Measurements from ENCODE around the gene RAD51B. TPM values are rescaled to one million over a fixed set of nuclear protein-coding genes. Genes with fewer than 3 reads are reported as not detected.

Gene RAD51B
- total RNA-seq, 2 donors from 2014 or later = 42.6 to 50.0 TPM

DNA sequence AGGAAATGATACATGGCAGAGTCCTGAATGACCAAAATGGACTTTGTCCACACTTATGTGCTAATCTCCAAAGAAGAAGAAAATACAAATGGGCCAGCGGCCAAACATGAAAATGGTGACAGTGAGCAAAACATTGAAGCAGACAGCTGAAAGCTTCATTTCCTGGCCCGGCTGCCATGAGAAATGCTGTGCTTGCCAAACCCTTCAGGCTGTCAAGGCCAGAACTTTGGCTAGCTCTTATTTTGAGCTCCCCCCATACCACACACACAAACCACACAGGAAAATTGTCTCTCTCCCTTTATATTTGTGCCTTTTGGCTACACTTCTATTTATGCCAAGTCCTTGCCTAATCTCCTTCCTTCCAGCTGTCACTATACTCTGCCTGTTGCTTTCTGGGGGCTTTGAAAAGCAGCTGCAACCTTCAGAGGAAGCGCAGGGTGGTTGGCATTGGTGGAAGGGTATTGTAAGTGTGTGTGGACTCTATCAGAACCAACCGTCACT is 323.8 kb downstream of the RAD51B start:
- Mint-ChIP-seq H3K4me3 (no peak overlapping the region), H3K4me1 (ENCODE audit: low read depth) (peaks cover 18% of the 10 kb centered on the region), H3K27ac (no peak overlapping the region), H3K27me3 (ENCODE audit: low read depth) (no peaks in the 10 kb centered on the region), H3K36me3 (ENCODE audit: insufficient read depth in 2 of 2) (peaks cover 2 to 5% of the 10 kb centered on the region in 2 donors), H3K9me3 (peaks cover 2 to 3% of the 10 kb centered on the region in 2 donors)
- ATAC-seq (replicated peaks in 1 of 2) (no peak), DNase-seq (no peak)

DNA sequence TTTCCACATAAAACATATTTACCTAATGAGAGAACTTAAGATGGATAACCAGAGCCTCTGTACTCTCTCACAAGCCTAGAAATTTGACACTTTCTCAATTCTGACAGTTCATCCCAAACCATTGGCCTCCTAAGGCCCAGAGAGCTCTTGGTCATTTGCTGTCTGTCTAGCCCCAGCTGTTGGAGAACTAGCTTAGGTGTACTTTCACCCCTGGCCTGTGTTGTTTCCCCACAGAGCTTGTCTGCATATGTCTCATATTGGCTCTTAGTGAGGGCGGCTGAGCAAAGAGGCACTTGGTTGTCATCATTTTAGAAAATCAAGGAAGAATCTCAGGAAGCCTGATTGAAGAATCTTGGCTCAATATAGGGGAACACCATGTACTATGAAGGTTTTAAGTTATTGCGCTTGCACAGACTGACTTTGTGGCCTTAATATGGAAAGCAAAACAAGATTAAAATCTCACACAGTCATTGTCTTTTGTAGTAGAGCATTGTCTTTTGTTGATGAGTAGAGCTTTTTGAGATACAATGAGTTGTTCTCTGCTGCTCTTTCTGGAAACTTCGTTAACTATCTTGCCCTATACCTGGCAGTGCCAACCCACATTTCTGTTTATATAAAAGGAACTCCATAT is 324.6 kb downstream of the RAD51B start:
- no peak for DNase-seq
- H3K27me3 Mint-ChIP-seq (ENCODE audit: low read depth) = no peaks in the 10 kb centered on the region
- peaks cover 4 to 7% of the 10 kb centered on the region in 2 donors for H3K36me3 Mint-ChIP-seq (ENCODE audit: insufficient read depth in 2 of 2)
- peak in 1 of 2 donors; percentile 28 for ATAC-seq (replicated peaks in 1 of 2)
- H3K4me1 Mint-ChIP-seq (ENCODE audit: low read depth) = peaks cover 26% of the 10 kb centered on the region
- H3K4me3 Mint-ChIP-seq = no peak overlapping the region
- peaks cover 3 to 4% of the 10 kb centered on the region in 2 donors for H3K9me3 Mint-ChIP-seq
- peak overlapping the region; percentile 20 for H3K27ac Mint-ChIP-seq

DNA sequence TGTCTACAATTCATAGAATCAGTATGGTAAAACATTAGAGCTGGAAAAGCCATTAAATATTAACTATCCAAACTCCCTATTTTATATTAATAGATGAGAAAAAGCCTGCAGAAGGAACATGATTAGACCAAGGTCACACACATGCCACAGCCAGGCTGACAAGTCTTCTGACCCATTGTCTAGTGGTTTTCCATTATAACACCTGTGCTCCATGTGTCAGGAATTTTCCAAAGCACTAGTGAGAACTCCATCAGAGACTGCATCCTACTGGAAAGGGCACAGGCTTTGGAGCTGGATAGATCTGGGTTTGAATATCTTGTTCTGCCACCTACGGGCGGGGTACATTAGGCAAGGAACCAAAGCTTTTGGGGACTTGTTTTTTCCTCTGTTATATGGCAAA is 325.5 kb downstream of the RAD51B start:
- Mint-ChIP-seq H3K4me3 (no peak overlapping the region), H3K27ac (no peak overlapping the region), H3K36me3 (ENCODE audit: insufficient read depth in 2 of 2) (peaks cover 4 to 7% of the 10 kb centered on the region in 2 donors), H3K4me1 (ENCODE audit: low read depth) (peaks cover 27% of the 10 kb centered on the region), H3K27me3 (ENCODE audit: low read depth) (no peaks in the 10 kb centered on the region), H3K9me3 (peaks cover 3 to 4% of the 10 kb centered on the region in 2 donors)
- DNase-seq (no peak), ATAC-seq (replicated peaks in 1 of 2) (no peak)

DNA sequence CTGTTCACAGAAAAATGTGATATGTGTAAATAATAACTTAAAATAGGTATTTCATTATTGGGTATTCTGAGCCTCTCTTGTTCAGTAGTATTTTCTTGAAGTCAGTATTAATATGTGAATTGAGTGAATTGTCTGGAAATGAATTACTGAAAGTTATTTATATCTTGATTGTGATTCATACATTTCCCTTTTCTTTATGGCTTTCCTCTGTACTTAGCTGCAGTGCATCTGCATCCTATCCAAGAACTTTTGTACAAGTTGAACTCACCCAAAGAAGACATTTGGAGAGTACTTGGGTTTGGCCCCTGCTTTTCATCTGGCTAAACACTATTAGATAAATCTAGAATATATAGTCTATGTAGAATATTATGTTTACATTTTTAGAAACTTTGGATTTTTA is 326.0 kb downstream of the RAD51B start:
- Mint-ChIP-seq H3K27me3 (ENCODE audit: low read depth) (no peaks in the 10 kb centered on the region), H3K4me3 (no peak overlapping the region)

DNA sequence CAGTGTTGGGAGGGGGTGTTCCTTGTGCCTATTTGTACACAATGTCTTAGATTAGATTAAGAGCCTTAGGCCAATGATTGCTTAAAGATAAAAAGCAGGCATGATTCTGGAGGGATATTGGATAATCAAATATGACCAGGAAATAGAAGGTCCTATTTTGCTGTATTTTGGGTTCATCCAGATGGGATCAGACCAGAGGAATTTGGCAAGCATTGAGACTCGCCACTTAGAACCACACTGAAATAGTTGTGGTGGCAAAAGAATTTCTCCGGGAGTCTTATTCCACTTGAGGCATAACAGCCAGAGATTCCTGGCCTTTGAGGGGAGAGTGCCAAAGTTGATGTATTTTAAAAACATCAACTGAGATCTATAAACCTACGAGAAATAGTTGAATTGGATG is 327.2 kb downstream of the RAD51B start:
- H3K27me3 Mint-ChIP-seq (ENCODE audit: low read depth) = no peaks in the 10 kb centered on the region
- no peak overlapping the region for H3K27ac Mint-ChIP-seq
- ATAC-seq (replicated peaks in 1 of 2) = no peak

More for the DNA sequence above, 326.0 kb downstream of the RAD51B start:
- no peak overlapping the region for H3K27ac Mint-ChIP-seq
- H3K36me3 Mint-ChIP-seq (ENCODE audit: insufficient read depth in 2 of 2) = peaks cover 4 to 7% of the 10 kb centered on the region in 2 donors
- DNase-seq (no peak), ATAC-seq (replicated peaks in 1 of 2) (no peak)
- H3K9me3 Mint-ChIP-seq = peaks cover 4 to 5% of the 10 kb centered on the region in 2 donors
- peaks cover 27% of the 10 kb centered on the region for H3K4me1 Mint-ChIP-seq (ENCODE audit: low read depth)

DNA sequence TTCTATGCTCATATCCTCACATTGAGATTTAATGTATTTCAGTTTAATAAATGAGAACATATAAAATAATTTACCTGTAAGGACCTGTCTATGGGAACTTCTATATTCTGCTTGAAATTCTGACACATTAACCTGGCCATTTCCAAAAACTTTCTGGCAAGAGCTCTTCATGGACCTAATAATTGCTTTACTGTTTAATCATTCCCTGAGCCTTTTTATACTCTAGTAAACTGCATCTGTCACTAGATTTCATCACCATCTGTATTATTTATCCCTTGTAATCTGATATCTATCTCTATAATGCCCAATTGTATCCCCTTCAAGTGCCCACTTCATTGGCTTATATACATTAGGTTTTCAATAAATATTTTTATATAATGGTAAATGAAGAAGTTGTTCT is 327.7 kb downstream of the RAD51B start:
- Mint-ChIP-seq H3K9me3 (peaks cover 7 to 14% of the 10 kb centered on the region in 2 donors), H3K27ac (no peak overlapping the region), H3K27me3 (ENCODE audit: low read depth) (no peaks in the 10 kb centered on the region), H3K4me1 (ENCODE audit: low read depth) (peaks cover 20% of the 10 kb centered on the region), H3K36me3 (ENCODE audit: insufficient read depth in 2 of 2) (peaks cover 12% of the 10 kb centered on the region in 2 donors), H3K4me3 (no peak overlapping the region)
- ATAC-seq (replicated peaks in 1 of 2) (no peak), DNase-seq (no peak)

More for the DNA sequence above, 327.2 kb downstream of the RAD51B start:
- peaks cover 22% of the 10 kb centered on the region for H3K4me1 Mint-ChIP-seq (ENCODE audit: low read depth)
- peaks cover 7 to 12% of the 10 kb centered on the region in 2 donors for H3K9me3 Mint-ChIP-seq
- no peak for DNase-seq
- peaks cover 9 to 11% of the 10 kb centered on the region in 2 donors for H3K36me3 Mint-ChIP-seq (ENCODE audit: insufficient read depth in 2 of 2)
- no peak overlapping the region for H3K4me3 Mint-ChIP-seq

DNA sequence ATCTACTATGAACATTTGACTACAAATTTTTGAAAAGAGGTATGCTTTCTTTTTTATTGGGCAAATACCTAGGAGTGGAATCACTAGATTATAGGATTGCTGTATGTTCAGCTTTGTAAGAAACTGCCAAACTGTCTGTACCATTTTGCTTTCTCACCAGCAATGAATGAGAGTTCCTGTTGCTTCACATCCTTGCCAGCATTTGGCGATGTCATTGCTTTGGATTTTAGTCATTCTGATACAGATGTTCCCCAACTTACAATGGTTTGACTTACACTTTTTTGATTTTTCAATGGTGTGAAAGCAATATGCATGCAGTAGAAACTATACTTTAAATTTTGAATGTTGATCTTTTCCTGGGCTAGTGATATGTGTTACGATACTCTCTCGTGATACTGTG is 328.7 kb downstream of the RAD51B start:
- Mint-ChIP-seq H3K27ac (no peak overlapping the region), H3K4me3 (no peak overlapping the region), H3K27me3 (ENCODE audit: low read depth) (no peaks in the 10 kb centered on the region), H3K9me3 (peaks cover 8 to 18% of the 10 kb centered on the region in 2 donors), H3K36me3 (ENCODE audit: insufficient read depth in 2 of 2) (peaks cover 12 to 15% of the 10 kb centered on the region in 2 donors), H3K4me1 (ENCODE audit: low read depth) (peaks cover 20% of the 10 kb centered on the region)
- ATAC-seq (replicated peaks in 1 of 2) = peak; percentile 59 to 64
- peak; percentile 19 to 31 for DNase-seq

DNA sequence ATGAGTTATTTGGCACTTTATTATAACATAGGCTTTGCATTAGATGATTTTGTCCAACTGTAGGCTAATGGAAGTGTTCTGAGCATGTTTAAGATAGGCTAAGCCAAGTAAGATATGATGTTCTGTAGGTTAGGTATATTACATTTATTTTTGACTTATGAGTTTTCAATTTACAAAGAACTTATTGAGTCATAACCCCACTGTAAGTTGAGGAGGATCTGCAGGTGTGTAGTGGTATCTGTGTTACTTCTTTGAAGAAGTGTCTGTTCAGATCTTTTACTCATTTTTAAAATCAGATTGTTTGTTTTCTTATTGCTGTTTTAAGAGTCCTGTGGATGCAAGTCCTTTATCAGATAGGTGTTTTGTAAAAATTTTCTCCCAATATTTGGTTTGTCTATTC is 329.2 kb downstream of the RAD51B start:
- ATAC-seq (replicated peaks in 1 of 2) (peak; percentile 60), DNase-seq (no peak)
- H3K27me3 Mint-ChIP-seq (ENCODE audit: low read depth) = no peaks in the 10 kb centered on the region
- H3K4me1 Mint-ChIP-seq (ENCODE audit: low read depth) = peaks cover 18% of the 10 kb centered on the region
- H3K27ac Mint-ChIP-seq = no peak overlapping the region
- peaks cover 8 to 19% of the 10 kb centered on the region in 2 donors for H3K9me3 Mint-ChIP-seq
- H3K4me3 Mint-ChIP-seq = no peak overlapping the region
- peaks cover 12 to 19% of the 10 kb centered on the region in 2 donors for H3K36me3 Mint-ChIP-seq (ENCODE audit: insufficient read depth in 2 of 2)

DNA sequence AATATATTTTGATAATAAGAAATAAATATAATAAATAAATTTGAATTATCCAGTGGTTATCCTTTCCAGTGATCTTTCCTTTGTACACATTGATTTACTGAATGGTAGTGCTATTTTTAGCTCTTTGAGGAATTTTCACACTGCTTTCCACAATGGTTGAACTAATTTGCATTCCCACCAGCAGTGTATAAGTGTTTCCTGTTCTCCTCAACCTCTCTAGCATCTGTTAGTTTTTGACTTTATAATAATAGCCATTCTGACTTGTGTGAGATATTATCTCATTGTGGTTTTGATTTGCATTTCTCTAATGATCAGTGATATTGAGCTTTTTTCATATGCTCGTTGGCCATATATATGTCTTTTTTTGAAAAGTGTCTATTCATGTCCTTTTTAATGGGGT is 333.7 kb downstream of the RAD51B start:
- DNase-seq (no peak), ATAC-seq (replicated peaks in 1 of 2) (no peak)
- no peak overlapping the region for H3K4me3 Mint-ChIP-seq
- H3K27ac Mint-ChIP-seq = no peak overlapping the region
- H3K9me3 Mint-ChIP-seq = peaks cover 10 to 18% of the 10 kb centered on the region in 2 donors
- H3K27me3 Mint-ChIP-seq (ENCODE audit: low read depth) = no peaks in the 10 kb centered on the region
- H3K4me1 Mint-ChIP-seq (ENCODE audit: low read depth) = peaks cover 21% of the 10 kb centered on the region
- peaks cover 14 to 17% of the 10 kb centered on the region in 2 donors for H3K36me3 Mint-ChIP-seq (ENCODE audit: insufficient read depth in 2 of 2)

DNA sequence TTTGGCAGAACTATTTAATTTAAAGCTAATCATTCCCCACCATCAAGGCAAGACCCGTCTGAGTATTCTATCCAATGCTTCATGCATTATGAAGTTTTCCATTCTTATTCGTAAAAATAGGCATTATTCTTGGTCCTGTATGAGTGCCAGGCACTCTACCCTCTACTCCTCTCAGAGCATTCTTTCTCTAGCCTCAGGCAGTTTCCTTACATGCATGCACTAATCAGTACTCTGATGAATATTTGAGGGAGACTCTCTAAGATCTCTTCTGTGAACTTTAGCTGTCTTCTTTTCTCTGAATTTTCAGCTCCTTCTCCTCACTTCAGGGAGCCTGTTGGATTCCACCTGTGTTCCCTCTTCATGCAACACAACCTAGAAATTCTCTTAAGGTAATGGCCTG is 334.7 kb downstream of the RAD51B start:
- ATAC-seq (replicated peaks in 1 of 2) (no peak), DNase-seq (no peak)
- Mint-ChIP-seq H3K4me1 (ENCODE audit: low read depth) (peaks cover 12% of the 10 kb centered on the region), H3K9me3 (peaks cover 10 to 15% of the 10 kb centered on the region in 2 donors), H3K36me3 (ENCODE audit: insufficient read depth in 2 of 2) (peaks cover 11 to 14% of the 10 kb centered on the region in 2 donors), H3K4me3 (no peak overlapping the region), H3K27ac (no peak overlapping the region), H3K27me3 (ENCODE audit: low read depth) (no peaks in the 10 kb centered on the region)

DNA sequence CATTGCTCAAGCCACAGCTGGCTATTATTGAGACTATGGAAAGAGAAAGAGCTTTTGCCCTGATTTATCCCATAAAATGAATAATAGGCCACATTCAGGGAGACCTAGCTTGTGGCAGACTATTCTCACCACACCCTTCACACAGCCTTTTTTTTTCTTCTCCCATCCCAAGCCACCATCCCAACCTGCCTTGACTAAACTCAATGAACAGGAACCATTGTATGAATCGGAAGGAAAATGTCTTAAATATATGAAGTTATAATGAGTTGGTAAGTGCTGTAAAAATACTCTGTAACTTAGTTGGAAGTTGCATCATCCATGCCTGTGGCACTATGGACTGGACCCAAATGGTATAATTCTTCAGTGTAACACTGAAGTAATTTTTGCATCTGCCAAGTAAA is 338.4 kb downstream of the RAD51B start:
- no peak overlapping the region for H3K4me3 Mint-ChIP-seq
- H3K36me3 Mint-ChIP-seq (ENCODE audit: insufficient read depth in 2 of 2) = peaks cover 4 to 6% of the 10 kb centered on the region in 2 donors

DNA sequence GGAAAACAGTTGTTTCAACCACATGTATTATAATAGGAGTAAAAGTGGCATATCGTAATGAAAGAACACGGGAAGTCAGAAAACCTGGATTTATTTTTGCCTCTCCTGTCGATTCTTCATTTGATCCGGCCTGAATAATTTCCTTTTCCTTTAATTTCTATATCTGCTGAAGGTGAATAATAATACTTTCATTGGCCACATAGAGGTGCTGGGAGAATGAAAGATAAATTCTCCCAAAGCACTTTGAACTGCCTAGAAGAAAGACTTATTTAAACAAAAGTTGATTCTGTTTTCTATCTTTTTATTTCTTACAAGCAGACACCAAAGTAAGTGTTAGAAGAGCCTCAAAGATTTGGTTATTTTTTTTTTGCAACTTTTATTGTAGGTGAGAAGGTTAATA is 339.1 kb downstream of the RAD51B start:
- H3K27ac Mint-ChIP-seq = no peak overlapping the region
- H3K27me3 Mint-ChIP-seq (ENCODE audit: low read depth) = no peaks in the 10 kb centered on the region
- H3K4me3 Mint-ChIP-seq = no peak overlapping the region
- H3K9me3 Mint-ChIP-seq = peaks cover 0 to 4% of the 10 kb centered on the region in 2 donors
- ATAC-seq (replicated peaks in 1 of 2) (no peak), DNase-seq (no peak)
- H3K4me1 Mint-ChIP-seq (ENCODE audit: low read depth) = peaks cover 12% of the 10 kb centered on the region
- peaks cover 0 to 6% of the 10 kb centered on the region in 2 donors for H3K36me3 Mint-ChIP-seq (ENCODE audit: insufficient read depth in 2 of 2)

More for the DNA sequence above, 338.4 kb downstream of the RAD51B start:
- Mint-ChIP-seq H3K27me3 (ENCODE audit: low read depth) (no peaks in the 10 kb centered on the region), H3K9me3 (peaks cover 3 to 4% of the 10 kb centered on the region in 2 donors), H3K4me1 (ENCODE audit: low read depth) (peaks cover 12% of the 10 kb centered on the region), H3K27ac (peak overlapping the region; percentile 54)
- ATAC-seq (replicated peaks in 1 of 2) (no peak), DNase-seq (no peak)

DNA sequence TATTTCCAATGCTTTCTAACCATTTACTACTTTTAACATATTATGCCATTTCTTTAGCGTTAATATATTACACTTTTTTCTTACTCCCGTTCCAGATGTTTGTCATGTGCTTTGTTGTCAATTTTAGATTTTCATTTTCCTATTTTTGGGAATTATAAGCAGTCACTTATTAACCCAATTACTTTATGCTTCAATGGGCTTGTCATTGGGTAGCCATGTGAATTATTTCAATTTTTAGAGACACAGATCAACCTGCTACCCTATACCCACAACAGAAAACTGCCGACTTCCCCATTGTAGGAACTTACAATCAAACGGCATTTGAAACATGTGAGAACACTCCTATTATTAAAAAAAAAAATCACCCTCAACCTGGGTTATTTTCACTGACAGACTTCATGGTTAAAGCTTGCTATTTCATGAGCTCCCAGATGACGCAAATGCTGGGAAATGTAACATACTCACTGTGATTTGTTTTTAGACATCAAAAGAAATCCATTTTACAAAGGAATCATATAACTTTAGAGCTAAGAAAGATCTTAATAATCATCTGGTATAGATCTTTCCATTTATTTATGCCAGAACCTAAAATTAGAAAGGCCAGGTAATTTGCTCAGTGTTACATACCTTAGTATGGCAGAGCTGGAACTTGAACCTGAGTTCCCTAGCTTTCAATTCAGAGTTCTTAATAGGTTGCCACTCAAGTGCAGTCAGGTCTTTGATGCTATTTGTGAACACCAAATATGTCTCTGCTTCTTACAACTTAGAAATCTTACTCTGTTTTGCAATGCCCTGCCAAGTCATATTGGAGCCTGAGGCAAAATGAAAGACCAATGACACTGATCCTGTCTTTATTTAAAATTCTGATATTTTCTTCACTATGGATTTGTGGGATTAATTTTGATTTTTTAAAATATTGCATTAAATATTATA is 340.4 kb downstream of the RAD51B start:
- H3K4me3 Mint-ChIP-seq = no peak overlapping the region

More for the DNA sequence above, 340.4 kb downstream of the RAD51B start:
- no peaks in the 10 kb centered on the region for H3K9me3 Mint-ChIP-seq
- peaks cover 0 to 2% of the 10 kb centered on the region in 2 donors for H3K36me3 Mint-ChIP-seq (ENCODE audit: insufficient read depth in 2 of 2)
- no peak overlapping the region for H3K27ac Mint-ChIP-seq
- peaks cover 12% of the 10 kb centered on the region for H3K4me1 Mint-ChIP-seq (ENCODE audit: low read depth)
- no peak for ATAC-seq (replicated peaks in 1 of 2)
- no peaks in the 10 kb centered on the region for H3K27me3 Mint-ChIP-seq (ENCODE audit: low read depth)
- no peak for DNase-seq
